Prostate gland (tissue), 2 donors: Measurements from ENCODE around the gene POLR1A.

Experiments
- CTCF ChIP-seq, 4 experiments: fragments of 200-600 bp in 2 of 4; fragments of 450-650 bp in 2 of 4; sonication (generic) in 2 of 4; IDR thresholded peaks; 1 replicate in 3 of 4; 2 replicates in 1 of 4; pipeline ENCODE4 v1.5.1; 2016 to 2019; ENCODE audit warnings: antibody characterized with exemption in 4 of 4, mild to moderate bottlenecking in 2 of 4, moderate library complexity in 2 of 4
- POLR2A ChIP-seq: fragments of 450-650 bp; IDR thresholded peaks from one replicate; pipeline ENCODE4 v1.6.1; 2016; ENCODE audit warnings: antibody characterized with exemption, mild to moderate bottlenecking
- POLR2AphosphoS5 ChIP-seq: sonication (generic); formaldehyde crosslinking; IDR thresholded peaks from one replicate; pipeline ENCODE4 v1.6.1; 2017; ENCODE audit warnings: antibody characterized with exemption

GRCh38 chr2:85989288-85989865 is 116.3 kb downstream of the POLR1A start:
- TF ChIP-seq CTCF (IDR thresholded peaks at IDR 0.05) (no peak), POLR2AphosphoS5 (no peak), POLR2A (no peak)
